ENCODE measurements around the gene VPS52.
"Not testable (repeated sequence)": the region's sequence is repeated elsewhere in the genome, so short reads cannot be mapped to it uniquely, and the experiment has no call there.

The VPS52 gene

GRCh38 chr6:33278810-33279209, 7.1 kb upstream of the VPS52 start:
- no peak for DNase-seq

DNA sequence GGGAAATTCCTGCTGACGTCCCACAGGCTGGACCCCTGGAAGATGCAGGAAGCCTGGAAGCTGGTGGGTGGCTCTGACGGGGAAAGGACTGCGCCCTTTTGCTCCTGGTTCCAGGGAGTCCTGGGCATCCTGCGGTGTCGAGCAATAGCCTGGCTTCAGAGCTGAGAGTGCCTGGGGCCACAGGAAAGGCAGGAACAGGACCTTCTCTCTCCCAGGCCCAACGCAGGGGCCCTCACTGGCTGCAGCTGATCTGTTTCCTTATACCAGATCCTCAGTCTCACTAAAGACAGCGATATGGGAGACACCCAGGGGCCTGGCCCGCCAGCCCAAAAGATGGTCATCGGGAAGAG, 6.7 kb upstream of the VPS52 start:
- DNase-seq, result no peak

DNA sequence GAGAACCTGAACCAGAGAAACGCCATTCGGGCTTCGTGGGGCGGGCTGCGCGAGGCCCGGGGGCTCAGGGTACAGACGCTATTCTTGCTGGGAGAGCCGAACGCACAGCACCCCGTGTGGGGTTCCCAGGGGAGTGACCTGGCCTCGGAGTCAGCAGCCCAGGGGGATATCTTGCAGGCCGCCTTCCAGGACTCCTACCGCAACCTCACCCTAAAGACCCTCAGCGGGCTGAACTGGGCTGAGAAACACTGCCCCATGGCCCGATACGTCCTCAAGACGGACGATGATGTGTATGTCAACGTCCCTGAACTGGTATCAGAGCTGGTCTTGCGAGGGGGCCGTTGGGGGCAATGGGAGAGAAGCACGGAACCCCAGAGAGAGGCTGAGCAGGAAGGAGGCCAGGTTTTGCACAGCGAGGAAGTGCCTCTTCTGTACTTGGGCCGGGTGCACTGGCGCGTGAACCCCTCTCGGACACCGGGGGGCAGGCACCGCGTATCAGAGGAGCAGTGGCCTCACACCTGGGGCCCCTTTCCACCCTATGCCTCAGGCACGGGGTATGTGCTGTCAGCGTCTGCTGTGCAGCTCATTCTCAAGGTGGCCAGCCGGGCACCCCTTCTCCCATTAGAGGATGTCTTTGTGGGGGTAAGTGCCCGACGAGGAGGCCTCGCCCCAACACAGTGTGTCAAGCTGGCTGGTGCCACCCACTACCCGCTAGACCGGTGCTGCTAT, 6.2 kb upstream of the VPS52 start:
- DNase-seq, result peak; percentile 40

GRCh38 chr6:33276864-33277662, 5.4 kb upstream of the VPS52 start, which contains the start of gene B3GALT4:
TSS of gene B3GALT4 (plus strand) at chr6:33277123. CDS start at chr6:33277420, 297 bp downstream.
- DNase-seq, result peak; percentile 77 to 81

DNA sequence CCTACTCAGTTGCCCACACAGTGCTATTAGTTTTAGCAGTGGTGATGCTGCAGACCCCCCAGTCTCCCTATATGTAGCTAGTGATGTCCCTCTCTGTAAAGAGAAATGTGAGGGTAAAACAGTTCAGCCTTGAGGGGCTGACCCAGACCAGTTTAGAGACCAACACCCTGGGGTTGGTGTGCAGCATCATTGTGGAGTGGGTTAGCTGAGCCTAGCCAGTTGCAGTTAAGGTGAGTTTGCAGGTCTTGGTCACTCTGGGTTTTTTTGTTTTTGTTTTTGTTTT, 4.8 kb upstream of the VPS52 start:
- no peak for DNase-seq

DNA sequence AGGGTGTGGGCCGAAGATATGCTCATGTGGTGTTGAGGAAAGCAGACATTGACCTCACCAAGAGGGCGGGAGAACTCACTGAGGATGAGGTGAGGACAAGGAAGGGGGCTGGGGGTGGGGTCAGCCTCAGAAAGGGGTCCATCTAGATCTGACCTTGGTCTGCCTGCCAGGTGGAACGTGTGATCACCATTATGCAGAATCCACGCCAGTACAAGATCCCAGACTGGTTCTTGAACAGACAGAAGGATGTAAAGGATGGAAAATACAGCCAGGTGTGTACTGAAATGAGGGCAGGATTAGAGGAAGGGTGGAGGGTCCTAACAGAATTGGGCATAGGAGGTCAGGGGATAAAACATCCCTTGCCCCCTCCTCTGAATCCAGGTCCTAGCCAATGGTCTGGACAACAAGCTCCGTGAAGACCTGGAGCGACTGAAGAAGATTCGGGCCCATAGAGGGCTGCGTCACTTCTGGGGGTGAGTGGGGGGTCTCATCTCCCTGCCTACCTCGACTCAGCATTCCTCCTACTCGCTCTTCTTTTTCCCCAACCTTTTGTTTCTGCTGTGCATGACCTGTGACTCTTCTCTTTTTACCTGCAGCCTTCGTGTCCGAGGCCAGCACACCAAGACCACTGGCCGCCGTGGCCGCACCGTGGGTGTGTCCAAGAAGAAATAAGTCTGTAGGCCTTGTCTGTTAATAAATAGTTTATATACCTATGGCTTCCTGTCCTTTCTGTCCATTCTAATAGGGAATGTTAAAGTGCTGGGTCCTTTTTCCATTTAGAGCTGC, 4.3 kb upstream of the VPS52 start:
- DNase-seq, result not testable (repeated sequence)

DNA sequence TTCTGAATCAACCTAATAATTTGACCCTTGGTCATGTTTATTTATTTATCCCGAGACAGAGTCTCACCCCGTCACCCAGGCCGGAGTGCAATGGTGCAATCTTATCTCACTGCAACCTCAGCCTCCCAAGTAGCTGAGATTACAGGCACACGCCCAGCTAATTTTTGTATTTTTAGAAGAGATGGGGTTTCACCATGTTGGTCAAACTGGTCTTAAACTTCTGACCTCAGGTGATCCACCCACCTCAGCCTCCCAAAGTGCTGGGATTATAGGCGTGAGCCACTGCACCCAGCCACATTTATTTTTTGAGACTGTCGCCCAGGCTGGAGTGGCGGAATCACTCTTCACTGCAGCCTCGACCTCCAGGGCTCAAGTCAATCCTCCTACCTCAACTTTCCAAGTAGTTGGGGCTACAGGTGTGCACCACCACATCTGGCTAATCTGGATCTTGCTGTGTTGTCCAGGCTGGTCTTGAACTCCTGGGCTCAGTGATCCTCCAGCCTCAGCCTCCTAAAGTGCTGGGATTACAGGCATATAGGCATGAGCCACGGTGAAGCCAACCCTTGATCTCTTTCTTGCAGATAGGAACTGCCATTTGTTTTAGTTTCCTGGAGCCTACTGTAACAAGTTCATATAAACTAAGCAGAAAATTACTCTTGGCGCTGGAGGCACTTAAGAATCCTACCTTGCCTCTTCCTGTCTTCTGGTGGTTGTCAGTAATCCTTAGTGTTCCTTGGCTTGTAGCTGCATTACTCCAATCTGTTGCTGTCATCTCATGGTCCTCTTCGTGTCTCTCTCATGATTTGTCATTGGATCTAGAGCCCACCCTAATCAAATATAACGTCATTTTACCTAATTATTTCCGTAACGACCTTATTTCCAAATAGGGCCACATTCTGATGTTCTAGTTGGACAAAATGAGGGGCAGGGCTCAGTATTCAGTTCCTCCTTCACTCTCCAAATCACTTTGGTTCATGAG, 2.5 kb upstream of the VPS52 start:
- DNase-seq, result no peak

DNA sequence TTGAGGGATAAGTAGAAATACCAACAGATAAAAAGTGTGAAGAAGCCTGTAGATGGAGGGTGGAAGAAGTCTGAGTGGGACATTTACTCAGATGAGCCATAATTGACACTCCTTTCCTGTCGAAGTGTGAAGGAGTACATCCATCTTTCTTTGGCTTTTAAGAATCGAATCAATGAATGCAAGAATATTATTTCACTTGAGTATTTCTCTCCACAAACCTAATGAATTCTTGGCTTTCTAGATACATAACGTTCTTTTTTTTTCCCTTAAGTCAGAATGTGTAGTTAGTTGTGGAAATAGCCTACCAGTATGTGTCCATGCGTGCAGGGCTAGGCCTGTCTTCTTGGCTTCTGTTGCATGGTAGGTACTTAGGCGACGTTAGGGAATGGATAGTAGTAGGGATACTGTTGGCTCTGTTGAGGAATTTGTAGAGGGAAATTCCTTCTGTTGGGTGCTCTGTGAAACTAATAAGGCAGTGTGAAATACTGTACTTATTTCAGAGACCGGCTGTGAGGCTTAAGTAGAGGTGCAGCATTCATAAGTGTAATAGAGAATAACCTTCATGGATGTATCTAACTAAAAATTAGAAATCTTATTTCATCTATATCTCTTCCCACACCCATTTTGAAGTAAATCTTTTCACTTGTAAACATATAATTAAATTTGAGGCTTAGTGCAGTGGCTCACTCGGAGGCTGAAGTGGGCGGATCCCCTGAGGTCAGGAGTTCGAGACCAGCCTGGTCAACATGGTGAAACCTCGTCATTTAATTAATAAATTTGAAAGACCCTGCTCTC, 1.6 kb upstream of the VPS52 start:
- no peak for DNase-seq

GRCh38 chr6:33272275-33273128, 826 bp upstream of the VPS52 start:
- peak in 1 of 2 donors; percentile 28 for DNase-seq

DNA sequence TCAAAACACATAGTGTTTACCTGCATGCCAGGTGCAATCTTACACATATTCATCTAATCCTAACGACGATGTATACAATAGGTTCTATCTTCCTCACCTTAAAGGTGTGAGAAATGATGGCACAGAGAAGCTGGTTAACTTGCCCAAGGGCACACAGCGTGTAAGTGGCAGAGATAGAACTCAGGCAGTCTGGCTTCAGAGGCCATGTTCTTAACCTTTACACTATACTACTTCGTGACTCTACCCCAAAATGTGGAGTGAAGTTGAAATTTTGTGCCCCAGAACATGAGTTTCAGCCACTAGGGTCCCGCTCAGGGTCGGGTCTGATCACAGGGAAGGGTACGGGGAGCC, 584 bp downstream of the VPS52 start:
- no peak for DNase-seq

- no peak for DNase-seq
Observed at GRCh38 chr6:33264015-33264414, 7.7 kb downstream of the VPS52 start.

DNA sequence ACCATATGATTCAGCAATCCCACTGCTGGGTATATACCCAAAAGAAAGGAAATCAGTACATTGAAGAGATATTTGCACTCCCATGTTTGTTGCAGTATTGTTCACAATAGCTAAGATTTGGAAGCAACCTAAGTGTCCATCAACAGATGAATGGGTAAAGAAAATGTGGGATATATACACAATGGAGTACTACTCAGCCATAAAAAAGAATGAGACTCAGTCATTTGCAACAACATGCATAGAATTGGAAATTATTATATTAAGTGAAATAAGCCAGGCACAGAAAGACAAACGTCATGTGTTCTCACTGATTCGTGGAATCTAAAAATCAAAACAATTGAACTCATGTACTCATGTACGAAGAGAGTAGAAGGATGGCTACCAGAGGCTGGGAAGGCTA, 9.2 kb downstream of the VPS52 start:
- DNase-seq, result not testable (repeated sequence)

GRCh38 chr6:33259032-33259431, 12.6 kb downstream of the VPS52 start:
- no peak for DNase-seq

GRCh38 chr6:33254591-33254990, 17.1 kb downstream of the VPS52 start:
- DNase-seq, result no peak

- DNase-seq, result no peak
Observed at GRCh38 chr6:33252759-33253158, 18.9 kb downstream of the VPS52 start.

- DNase-seq, result no peak
Observed at GRCh38 chr6:33251395-33252012, 20.2 kb downstream of the VPS52 start.

DNA sequence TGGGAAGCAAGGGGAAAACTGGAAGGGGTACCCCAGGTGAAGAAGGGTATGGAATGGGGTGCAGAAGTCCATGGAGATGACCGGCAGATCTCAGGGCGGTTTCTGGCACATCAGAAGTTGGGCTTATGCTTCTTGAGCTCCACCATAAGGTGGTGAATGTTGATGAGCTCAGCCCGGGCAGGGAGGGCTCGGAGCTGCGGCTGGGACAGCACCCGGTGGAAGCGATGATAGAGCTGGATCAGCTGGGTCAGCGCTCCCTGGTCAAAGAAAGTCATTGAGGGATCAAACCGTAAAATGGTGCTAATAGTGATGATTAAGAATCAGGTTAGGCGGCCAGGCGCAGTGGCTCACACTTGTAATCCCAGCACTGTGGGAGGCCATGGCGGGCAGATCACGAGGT, 20.9 kb downstream of the VPS52 start:
- DNase-seq, result no peak

DNA sequence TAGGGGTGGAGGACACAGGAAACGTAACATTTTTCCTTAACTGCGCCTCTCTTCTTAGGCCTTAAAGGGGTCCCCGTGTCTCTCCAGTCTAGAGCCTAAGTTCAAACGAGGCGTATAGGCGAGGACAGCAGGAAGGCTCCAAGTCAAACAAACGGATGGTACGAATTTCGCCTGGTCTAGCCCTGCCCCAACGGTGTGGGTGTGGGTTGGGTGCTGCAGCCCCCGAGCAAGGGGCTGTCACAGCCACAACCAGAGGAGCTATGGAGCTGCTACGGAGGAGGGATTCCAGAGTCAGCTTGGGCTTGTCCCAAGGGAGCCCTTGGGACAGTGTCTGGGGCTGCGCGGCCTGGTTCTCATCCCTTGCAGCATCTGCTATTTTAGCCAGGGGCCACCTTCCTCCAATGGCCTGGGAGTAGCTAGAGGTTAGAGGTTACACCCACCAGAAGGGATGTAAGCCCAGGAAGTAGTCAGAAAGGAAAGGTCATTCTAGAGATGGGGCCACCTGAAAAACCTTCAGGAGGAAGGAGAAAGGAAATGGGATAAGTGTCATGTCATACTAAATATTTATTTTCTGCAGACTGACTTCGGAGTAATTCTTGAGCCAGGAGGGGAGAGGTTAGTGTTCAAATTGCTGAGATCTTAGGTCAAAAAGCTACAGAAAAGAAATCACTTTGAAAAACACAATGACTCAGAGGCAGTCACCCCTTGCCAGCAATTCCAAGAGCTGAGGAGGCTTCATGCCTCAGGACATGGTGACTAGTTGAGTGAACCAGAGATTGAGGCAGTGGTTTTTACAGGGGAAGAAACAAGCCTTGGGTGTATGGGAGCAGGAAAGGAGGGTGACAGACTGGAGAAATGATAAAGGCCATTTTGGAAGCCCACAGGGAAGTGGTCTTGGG, 21.7 kb downstream of the VPS52 start:
- DNase-seq, result no peak

All from CD4-positive, alpha-beta T cell treated with Interleukin-1 beta for 1 hour (primary cell).